GM06990 (cell line): ENCODE data around the gene CNTNAP2.

ENCODE experiments used
- DNase-seq: peaks from one replicate; pipeline ENCODE4 v3.0.0-alpha.2; 2011; ENCODE audit not compliant: insufficient read length; ENCODE audit errors: extremely low read depth
- H3K27me3 ChIP-seq: replicated peaks from 2 replicates; pipeline ENCODE4 v1.6.0; 2011; ENCODE audit warnings: low read length; ENCODE audit not compliant: control insufficient read depth, insufficient read depth
- H3K36me3 ChIP-seq: 2 replicates; pipeline ENCODE4 v1.5.1; 2011; ENCODE audit warnings: low read length; ENCODE audit not compliant: control insufficient read depth, insufficient read depth
- H3K4me3 ChIP-seq: replicated peaks from 2 replicates; pipeline ENCODE4 v1.5.1; 2011; ENCODE audit warnings: low read depth, mild to moderate bottlenecking, control low read depth, low read length
- CTCF ChIP-seq: IDR thresholded peaks from 2 replicates; pipeline ENCODE4 v1.5.1; 2011; ENCODE audit warnings: low read length, control low read depth, mild to moderate bottlenecking, inconsistent platforms; ENCODE audit not compliant: insufficient read depth, poor library complexity, severe bottlenecking

The CNTNAP2 gene

DNA sequence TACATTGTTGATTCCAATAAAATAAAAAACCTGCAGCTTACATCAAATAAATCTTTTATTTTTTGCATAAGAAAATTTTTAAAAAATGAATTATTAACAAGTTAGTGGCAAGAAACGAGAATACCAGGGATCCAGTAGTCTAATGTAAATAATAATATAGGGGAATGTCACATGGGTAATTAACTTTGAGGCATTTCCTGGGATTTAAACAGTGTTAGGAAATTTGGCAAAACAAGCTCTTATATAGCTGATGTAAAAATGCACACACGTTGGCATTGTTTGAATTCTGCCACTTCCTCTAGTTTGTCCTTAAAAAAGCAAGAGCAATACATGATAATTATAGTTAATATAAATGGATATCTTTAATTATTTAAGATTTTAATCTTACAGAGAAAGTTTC is 768.6 kb downstream of the CNTNAP2 start:
- Histone ChIP-seq H3K4me3 (no peak overlapping the region), H3K27me3 (no peaks in the 10 kb centered on the region), H3K36me3 (no peaks in the 10 kb centered on the region)
- no peak for DNase-seq
- no peak for TF ChIP-seq CTCF

DNA sequence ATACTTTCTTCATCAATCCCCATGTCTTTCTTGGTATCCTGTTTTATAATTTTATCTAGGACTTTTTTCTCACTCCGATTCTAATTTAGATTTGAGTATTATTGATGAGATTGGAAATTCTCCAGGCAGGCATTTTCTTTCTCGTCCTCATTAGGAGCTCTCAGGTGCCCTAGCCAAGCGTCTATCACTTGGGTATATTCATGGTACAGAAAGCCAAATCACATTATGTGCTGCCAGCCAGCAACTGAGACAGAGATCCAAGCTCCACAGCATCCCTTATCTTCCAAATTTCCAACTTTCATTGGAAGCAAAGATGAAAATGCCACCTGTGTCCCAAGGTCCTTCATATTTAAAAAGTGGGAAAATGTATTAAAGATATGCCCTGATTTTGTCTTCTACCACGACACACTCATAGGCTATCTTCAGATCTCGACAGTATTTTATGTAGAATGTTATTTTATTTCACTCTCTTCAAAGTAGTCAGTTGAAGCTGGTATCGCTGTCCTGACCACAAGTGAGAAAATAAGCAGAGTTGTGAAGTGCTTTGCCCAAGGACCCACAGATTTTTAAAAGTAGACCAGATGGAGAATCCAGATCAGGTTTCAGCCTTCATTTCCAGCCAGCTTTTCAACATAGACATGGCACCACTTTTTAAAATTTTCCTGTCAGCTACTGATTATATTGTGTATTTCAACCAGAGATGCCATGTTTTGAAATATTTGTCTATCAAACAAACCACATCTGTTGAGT is 773.4 kb downstream of the CNTNAP2 start:
- TF ChIP-seq CTCF = no peak
- no peaks in the 10 kb centered on the region for H3K36me3 ChIP-seq
- no peak for DNase-seq
- no peak overlapping the region for H3K4me3 ChIP-seq
- no peaks in the 10 kb centered on the region for H3K27me3 ChIP-seq

- no peaks in the 10 kb centered on the region for H3K36me3 ChIP-seq
- no peaks in the 10 kb centered on the region for H3K27me3 ChIP-seq
- TF ChIP-seq CTCF = no peak
- DNase-seq = no peak
- H3K4me3 ChIP-seq = no peak overlapping the region
Measured at GRCh38 chr7:146892151-146892550, 775.5 kb downstream of the CNTNAP2 start.

DNA sequence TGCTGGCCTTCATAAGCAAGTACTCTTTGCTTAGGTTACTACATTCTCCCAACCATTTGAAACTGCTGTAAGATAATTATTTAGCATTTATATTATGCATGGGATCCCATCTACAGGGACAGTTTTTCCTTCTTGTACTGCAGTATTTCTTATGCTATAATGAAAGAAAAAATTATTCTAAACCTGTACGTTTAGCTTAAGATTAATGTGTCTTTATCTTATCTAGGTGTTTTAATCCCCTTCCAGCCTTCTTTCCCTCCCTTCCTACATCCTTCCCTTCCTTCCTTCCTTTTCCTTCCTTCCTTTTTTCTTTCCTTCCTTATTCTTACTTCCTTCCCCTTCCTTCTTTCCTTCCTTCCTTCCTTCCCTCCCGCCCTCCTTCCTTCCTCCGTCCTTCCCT is 778.3 kb downstream of the CNTNAP2 start:
- no peak for TF ChIP-seq CTCF
- Histone ChIP-seq H3K36me3 (no peaks in the 10 kb centered on the region), H3K4me3 (no peak overlapping the region), H3K27me3 (no peaks in the 10 kb centered on the region)
- no peak for DNase-seq

DNA sequence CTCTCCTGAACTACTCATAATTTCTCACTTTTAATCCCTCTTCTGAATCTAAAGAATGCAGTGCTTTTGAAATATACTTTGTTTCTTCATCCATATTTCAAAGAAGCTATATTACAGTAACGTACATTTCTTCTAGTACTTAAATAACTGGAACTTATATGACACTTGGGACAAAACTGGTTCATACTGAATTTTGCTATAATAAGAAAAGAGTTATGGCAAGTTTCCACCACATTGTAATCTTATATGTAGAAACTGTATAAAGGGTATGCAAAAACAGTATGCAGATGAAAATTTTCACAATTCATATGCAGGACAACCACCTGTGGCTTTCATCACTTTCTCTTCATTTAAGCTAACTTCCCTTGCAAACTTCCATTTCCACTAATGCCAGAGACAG is 785.7 kb downstream of the CNTNAP2 start:
- no peaks in the 10 kb centered on the region for H3K27me3 ChIP-seq
- no peak for DNase-seq
- H3K4me3 ChIP-seq = no peak overlapping the region

More for the DNA sequence above, 785.7 kb downstream of the CNTNAP2 start:
- no peak for TF ChIP-seq CTCF
- no peaks in the 10 kb centered on the region for H3K36me3 ChIP-seq
